H1 (cell line): ENCODE results near the gene ARHGEF11. TPM values are rescaled to one million over a fixed set of nuclear protein-coding genes. Genes with fewer than 3 reads are reported as not detected.
A peak's percentile ranks its signal among the peaks of the same experiment; 100 is the strongest.

ENCODE experiments used
- CTCF ChIA-PET: fragments of 300-600 bp; sonication (Branson Sonifier 250); formaldehyde crosslinking; loops from one replicate; lab custom pipeline; 2021; ENCODE audit not compliant: partially characterized antibody; lab: Charles Lee
- POLR2A ChIA-PET: fragments of 300-600 bp; sonication (Branson Sonifier 250); formaldehyde crosslinking; loops from one replicate; lab custom pipeline; 2021; ENCODE audit warnings: inconsistent platforms; ENCODE audit not compliant: partially characterized antibody; lab: Charles Lee
- DNase-seq, 2 experiments: peaks; one replicate each; pipeline versions ENCODE4 v3.0.0 to v3.0.0-alpha.2; 2010 to 2022; ENCODE audit warnings: low spot score in 2 of 2, low read depth in 1 of 2, mixed read lengths in 1 of 2
- FAIRE-seq: peaks from 2 replicates; lab custom pipeline; 2011; peaks lifted over from hg19 to GRCh38; lab: Jason Lieb, UNC
- H2AFZ ChIP-seq: 2 replicates; pipeline ENCODE4 v1.8.1; 2012; ENCODE audit warnings: low read length, inconsistent platforms
- H2AK5ac ChIP-seq: 2 replicates; pipeline ENCODE4 v1.6.1; 2013; ENCODE audit warnings: low read depth, low read length
- H2BK120ac ChIP-seq: replicated peaks from 2 replicates; pipeline ENCODE3; 2013; ENCODE audit warnings: low read depth, low read length, inconsistent platforms
- H2BK12ac ChIP-seq: 2 replicates; pipeline ENCODE4 v1.6.1; 2013; ENCODE audit warnings: low read depth, low read length
- H2BK15ac ChIP-seq: 2 replicates; pipeline ENCODE4 v1.6.1; 2013; ENCODE audit warnings: low read length
- H2BK20ac ChIP-seq: 2 replicates; pipeline ENCODE4 v1.6.1; 2013; ENCODE audit warnings: low read length
- H2BK5ac ChIP-seq: 2 replicates; pipeline ENCODE4 v1.6.1; 2013; ENCODE audit warnings: low read depth, low read length
- H3K14ac ChIP-seq: 2 replicates; pipeline ENCODE4 v1.6.1; 2013; ENCODE audit warnings: inconsistent platforms; ENCODE audit not compliant: insufficient read length
- H3K18ac ChIP-seq: 2 replicates; pipeline ENCODE4 v1.6.1; 2013; ENCODE audit warnings: low read length; ENCODE audit errors: extremely low read depth
- H3K23ac ChIP-seq: 2 replicates; pipeline ENCODE4 v1.6.1; 2013; ENCODE audit warnings: inconsistent platforms; ENCODE audit not compliant: insufficient read length
- H3K23me2 ChIP-seq: 2 replicates; pipeline ENCODE4 v1.6.1; 2013; ENCODE audit warnings: low read depth, low read length
- H3K27ac ChIP-seq: 2 replicates; pipeline ENCODE4 v1.6.1; 2011; ENCODE audit warnings: low read depth, low read length, inconsistent platforms
- H3K27me3 ChIP-seq, 4 experiments: replicated peaks in 1 of 4; 1 replicate in 1 of 4; 2 replicates in 3 of 4; pipeline versions ENCODE4 v1.6.1 to v1.8.1; 2011 to 2013; ENCODE audit warnings: low read length in 3 of 4, mild to moderate bottlenecking in 3 of 4, inconsistent platforms in 2 of 4, mixed read lengths in 2 of 4, moderate library complexity in 1 of 4; ENCODE audit not compliant: control insufficient read depth in 3 of 4, insufficient read depth in 3 of 4; ENCODE audit errors: extremely low read depth in 1 of 4
- H3K36me3 ChIP-seq, 4 experiments: 2 replicates each; pipeline versions ENCODE4 v1.6.1 to v1.8.1; 2011 to 2013; ENCODE audit warnings: mild to moderate bottlenecking in 4 of 4, low read length in 3 of 4, moderate library complexity in 2 of 4, control low read depth in 1 of 4, inconsistent platforms in 1 of 4; ENCODE audit not compliant: insufficient read depth in 4 of 4, control insufficient read depth in 2 of 4
- H3K4ac ChIP-seq: replicated peaks from 2 replicates; pipeline ENCODE3; 2013; ENCODE audit warnings: low read length, low read depth, mixed read lengths, inconsistent platforms; ENCODE audit not compliant: insufficient read length
- H3K4me1 ChIP-seq, 4 experiments: replicated peaks in 1 of 4; 1 replicate in 1 of 4; 2 replicates in 3 of 4; pipeline versions ENCODE4 v1.6.1 to v1.8.1; 2011 to 2013; ENCODE audit warnings: low read length in 3 of 4, inconsistent platforms in 2 of 4, mixed read lengths in 1 of 4; ENCODE audit not compliant: insufficient read depth in 4 of 4, control insufficient read depth in 3 of 4
- H3K4me2 ChIP-seq, 2 experiments: 2 replicates each; pipeline versions ENCODE4 v1.6.1 to v1.8.1; 2011 to 2013; ENCODE audit warnings: low read depth in 2 of 2, low read length in 2 of 2, control low read depth in 1 of 2, inconsistent platforms in 1 of 2, mild to moderate bottlenecking in 1 of 2; ENCODE audit not compliant: insufficient read depth in 1 of 2
- H3K4me3 ChIP-seq, 4 experiments: fragments of 200-600, 300-600 bp in 1 of 4; sonication (generic), shearing (Covaris generic), sonication (Bioruptor Twin) in 1 of 4; 2 replicates each; pipeline versions ENCODE4 v1.5.1 to v1.8.1; 2011 to 2016; ENCODE audit warnings: low read length in 4 of 4, low read depth in 3 of 4, control low read depth in 2 of 4, inconsistent platforms in 2 of 4, mild to moderate bottlenecking in 2 of 4, mixed read lengths in 1 of 4, moderate library complexity in 1 of 4; ENCODE audit not compliant: insufficient read depth in 2 of 4; ENCODE audit errors: extremely low read depth in 1 of 4
- H3K56ac ChIP-seq: replicated peaks from 2 replicates; pipeline ENCODE3; 2013; ENCODE audit warnings: low read depth, mild to moderate bottlenecking, mixed read lengths, low read length, inconsistent platforms; ENCODE audit not compliant: insufficient read length
- H3K79me1 ChIP-seq: 2 replicates; pipeline ENCODE4 v1.6.1; 2013; ENCODE audit warnings: low read depth, low read length, control low read depth
- H3K79me2 ChIP-seq, 2 experiments: 2 replicates each; pipeline versions ENCODE4 v1.6.1 to v1.8.1; 2012 to 2013; ENCODE audit warnings: low read length in 2 of 2, mild to moderate bottlenecking in 2 of 2, inconsistent platforms in 1 of 2; ENCODE audit not compliant: insufficient read depth in 2 of 2, control insufficient read depth in 1 of 2
- H3K9ac ChIP-seq, 4 experiments: replicated peaks in 1 of 4; 1 replicate in 1 of 4; 2 replicates in 3 of 4; pipeline versions ENCODE4 v1.6.1 to v1.8.1; 2011 to 2013; ENCODE audit warnings: low read depth in 3 of 4, low read length in 3 of 4, control low read depth in 2 of 4, mild to moderate bottlenecking in 2 of 4, moderate library complexity in 2 of 4, inconsistent platforms in 1 of 4; ENCODE audit errors: extremely low read depth in 1 of 4
- H3K9me3 ChIP-seq, 2 experiments: 2 replicates each; pipeline versions ENCODE4 v1.6.1 to v1.8.1; 2012 to 2013; ENCODE audit warnings: mild to moderate bottlenecking in 2 of 2, moderate library complexity in 2 of 2, control low read depth in 1 of 2, inconsistent platforms in 1 of 2, low read depth in 1 of 2, low read length in 1 of 2, mixed read lengths in 1 of 2; ENCODE audit not compliant: insufficient read depth in 2 of 2
- H4K20me1 ChIP-seq, 2 experiments: replicated peaks in 1 of 2; 2 replicates each; pipeline versions ENCODE3 to v1.8.1; 2011 to 2013; ENCODE audit warnings: inconsistent platforms in 2 of 2, low read length in 2 of 2, mild to moderate bottlenecking in 1 of 2; ENCODE audit not compliant: insufficient read depth in 2 of 2, control insufficient read depth in 1 of 2
- H4K5ac ChIP-seq: 2 replicates; pipeline ENCODE4 v1.6.1; 2013; ENCODE audit warnings: low read length, low read depth, mixed read lengths, inconsistent platforms; ENCODE audit not compliant: insufficient read length
- H4K8ac ChIP-seq: 2 replicates; pipeline ENCODE4 v1.8.0; 2013; ENCODE audit warnings: mild to moderate bottlenecking, moderate library complexity, low read length, inconsistent platforms; ENCODE audit not compliant: insufficient read depth; ENCODE audit errors: extremely low read depth
- H4K91ac ChIP-seq: replicated peaks from 2 replicates; pipeline ENCODE3; 2013; ENCODE audit warnings: low read length, mixed read lengths, inconsistent platforms; ENCODE audit not compliant: insufficient read length
- ASH2L ChIP-seq: fragments of 200-600, 300-600 bp; sonication (generic); IDR thresholded peaks from one replicate; pipeline ENCODE4 v1.7.1; 2017; ENCODE audit warnings: low read length
- BACH1 ChIP-seq: IDR thresholded peaks from 2 replicates; pipeline ENCODE4 v1.6.1; 2012; ENCODE audit warnings: low read length, improper control_type of control experiment
- BCL11A ChIP-seq, 2 experiments: IDR thresholded peaks; one replicate each; pipeline ENCODE4 v1.6.1; 2011; ENCODE audit warnings: low read depth in 2 of 2, low read length in 2 of 2, mild to moderate bottlenecking in 2 of 2
- CBX8 ChIP-seq: fragments of 300-800, 300-1000 bp; sonication (generic); IDR thresholded peaks from 2 replicates; pipeline ENCODE4 v1.7.1; 2016; ENCODE audit warnings: low read depth, low read length, borderline replicate concordance
- CTBP2 ChIP-seq: IDR thresholded peaks from 2 replicates; pipeline ENCODE4 v1.7.0; 2011; ENCODE audit warnings: borderline replicate concordance, mild to moderate bottlenecking, moderate library complexity, mixed read lengths, low read length; ENCODE audit not compliant: insufficient read depth, insufficient read length
- EGR1 ChIP-seq: IDR thresholded peaks from 2 replicates; pipeline ENCODE4 v1.6.1; 2011; ENCODE audit warnings: low read depth, low read length, borderline replicate concordance
- GABPA ChIP-seq: IDR thresholded peaks from 2 replicates; pipeline ENCODE4 v1.6.1; 2011; ENCODE audit warnings: mild to moderate bottlenecking, low read length, moderate library complexity, borderline replicate concordance; ENCODE audit not compliant: insufficient read depth
- HDAC6 ChIP-seq: IDR thresholded peaks from one replicate; pipeline ENCODE4 v1.7.1; 2012; ENCODE audit warnings: low read depth, mild to moderate bottlenecking, inconsistent platforms, low read length, moderate library complexity
- KDM5A ChIP-seq: fragments of 200-600 bp; IDR thresholded peaks from 2 replicates; pipeline ENCODE4 v1.7.1; 2012; ENCODE audit warnings: mild to moderate bottlenecking, low read length, inconsistent platforms, mixed read lengths
- NRF1 ChIP-seq: IDR thresholded peaks from 2 replicates; pipeline ENCODE4 v1.6.1; 2011; ENCODE audit warnings: mild to moderate bottlenecking, low read depth, low read length, improper control_type of control experiment
- WGBS, 2 experiments: shearing (Covaris generic) in 1 of 2; methylation state at CpG; one replicate each; pipeline versions ENCODE4 v1.1.6 to v1.1.7; 2013 to 2015; ENCODE audit warnings: low lambda C conversion rate in 2 of 2, mixed read lengths in 2 of 2, inconsistent platforms in 1 of 2, low coverage in 1 of 2, missing lambda C conversion rate in 1 of 2; ENCODE audit not compliant: insufficient replicate concordance in 2 of 2, insufficient coverage in 1 of 2, insufficient read length in 1 of 2; ENCODE audit errors: extremely low coverage in 1 of 2, missing lambda C conversion rate in 1 of 2; 5-methylcytosine and 5-hydroxymethylcytosine counted together
- polyA plus RNA-seq, 7 experiments: library from polyadenylated mRNA; depleted of rRNA in 3 of 7; stranded (reverse) in 5 of 7; unstranded in 2 of 7; fragments of >200 nt in 5 of 7; fragments of 200-250 nt in 2 of 7; gene quantifications; 1 replicate in 5 of 7; 2 replicates in 1 of 7; 4 replicates in 1 of 7; pipeline versions ENCODE4 v1.2.1 to v1.2.3, GENCODE V29; 2011 to 2013; ENCODE audit warnings: missing spikeins in 2 of 7, mixed read lengths in 2 of 7
- total RNA-seq: library from RNA; stranded (reverse); fragmentation: NEBNext Ultra II Directional; extraction: Animal tissue kit (Norgen Biotek cat#: 25700); gene quantifications from 2 replicates; pipeline ENCODE4 v1.2.1, GENCODE V29; 2021

Gene ARHGEF11
- total and polyA plus RNA-seq, 2 of the 8 experiments (the other 6 are each of a cell fraction or from before 2014, with no cell fraction given), result 19.9 to 33.1 TPM

GRCh38 chr1:157087030-157087429 lies 41.5 kb upstream of the ARHGEF11 start:
- Histone ChIP-seq H3K4me3 (no peak overlapping the region), H3K9me3 (no peaks in the 10 kb centered on the region), H3K4me1 (peaks cover 3 to 5% (median 3%) of the 10 kb centered on the region in 4 experiments; a peak in 4 of 7 replicates), H2AFZ (no peak overlapping the region), H2AK5ac (no peak overlapping the region), H3K9ac (no peak overlapping the region), H3K18ac (no peak overlapping the region), H2BK15ac (no peak overlapping the region), H3K4ac (no peak overlapping the region), H4K20me1 (no peaks in the 10 kb centered on the region), H3K14ac (no peak overlapping the region), H3K56ac (no peak overlapping the region), H4K5ac (no peak overlapping the region), H3K23ac (no peak overlapping the region), H3K79me2 (no peaks in the 10 kb centered on the region), H3K23me2 (no peaks in the 10 kb centered on the region), H3K27me3 (no peaks in the 10 kb centered on the region; a peak in 2 of 7 replicates), H3K79me1 (no peaks in the 10 kb centered on the region), H2BK12ac (no peak overlapping the region; the same call in 1 of the 2 replicates), H4K8ac (no peak overlapping the region), H3K36me3 (no peaks in the 10 kb centered on the region), H2BK120ac (no peak overlapping the region), H3K27ac (no peak overlapping the region), H3K4me2 (no peak overlapping the region), H4K91ac (no peak overlapping the region), H2BK5ac (no peak overlapping the region), H2BK20ac (no peak overlapping the region)
- CTCF ChIA-PET, result interaction anchor here (0.5 to 7.7 kb wide), 12 partner anchors 14 to 116 kb away, joined by 3 to 218 read pairs (median 4); partner anchors contain the start of gene ETV3
- TF ChIP-seq HDAC6 (no peak), BACH1 (no peak), KDM5A (no peak), CBX8 (no peak), ASH2L (no peak), BCL11A (IDR thresholded peaks at IDR 0.05; ENCODE audit: low read depth in 2 of 2, low read length in 2 of 2) (no peak), NRF1 (no peak), GABPA (no peak), CTBP2 (no peak), EGR1 (no peak)
- 94% methylated on average over 5 of the region's 5 CpGs; no CpG with 5 or more reads in 1 of the 2 experiments for WGBS, 2 experiments
- POLR2A ChIA-PET, result interaction anchor here (0.6 to 1.1 kb wide), 2 partner anchors 49 to 499 kb away, joined by 3 to 4 read pairs; no protein-coding TSS in a partner anchor
- DNase-seq (peak in 1 of 2 experiments; percentile 23), FAIRE-seq (no peak)
